GM10248 (cell line): ENCODE data around the gene XRCC5.

Source experiments
- CTCF ChIA-PET: fragments of 300-600 bp; sonication (Branson Sonifier 250); formaldehyde crosslinking; extraction: SDS; loops from one replicate; lab custom pipeline; 2021; ENCODE audit warnings: antibody characterized with exemption; lab: Yijun Ruan, JAX
- POLR2A ChIA-PET: fragments of 350-650 bp; sonication (Branson Sonifier 250); formaldehyde crosslinking; extraction: SDS; loops from one replicate; lab custom pipeline; 2020; ENCODE audit warnings: antibody characterized with exemption; lab: Yijun Ruan, JAX
- DNase-seq: peaks from one replicate; pipeline ENCODE4 v3.0.0; 2012; ENCODE audit errors: extremely low spot score
- TF ChIP-seq, protein P1 (sequence below): IDR thresholded peaks from 2 replicates; pipeline ENCODE4 v1.5.1; 2012; ENCODE audit warnings: mild to moderate bottlenecking, low read depth; ENCODE audit errors: extremely low read depth, missing control alignments, control extremely low read depth

Gene XRCC5

DNA sequence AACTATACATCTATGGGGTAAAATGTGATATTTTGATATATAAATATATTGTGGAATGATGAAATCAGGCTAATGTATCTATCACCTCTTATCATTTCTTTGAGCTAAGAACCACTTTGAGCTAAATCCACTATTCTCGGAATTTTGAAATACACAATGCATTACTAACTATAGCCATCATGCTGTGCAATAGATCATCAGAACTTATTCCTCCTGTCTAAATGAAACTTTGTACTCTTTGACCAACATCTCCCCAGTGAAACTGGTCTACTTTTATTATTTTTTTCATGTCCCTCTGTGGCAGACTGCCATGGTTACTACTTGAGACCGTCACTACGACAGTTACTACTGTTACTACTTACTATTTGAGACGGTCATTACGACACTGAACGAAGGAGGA is 39.0 kb upstream of the XRCC5 start:
- ChIA-PET POLR2A (interaction anchor here (0.5 kb wide), 1 partner anchor 86 kb away, joined by 5 read pairs; no protein-coding TSS in a partner anchor), CTCF (interaction anchor here (0.8 to 1.6 kb wide), 6 partner anchors 11 to 44 kb away, joined by 3 to 7 read pairs (median 4); no protein-coding TSS in a partner anchor)
- DNase-seq: no peak
- TF ChIP-seq, protein P1, sequence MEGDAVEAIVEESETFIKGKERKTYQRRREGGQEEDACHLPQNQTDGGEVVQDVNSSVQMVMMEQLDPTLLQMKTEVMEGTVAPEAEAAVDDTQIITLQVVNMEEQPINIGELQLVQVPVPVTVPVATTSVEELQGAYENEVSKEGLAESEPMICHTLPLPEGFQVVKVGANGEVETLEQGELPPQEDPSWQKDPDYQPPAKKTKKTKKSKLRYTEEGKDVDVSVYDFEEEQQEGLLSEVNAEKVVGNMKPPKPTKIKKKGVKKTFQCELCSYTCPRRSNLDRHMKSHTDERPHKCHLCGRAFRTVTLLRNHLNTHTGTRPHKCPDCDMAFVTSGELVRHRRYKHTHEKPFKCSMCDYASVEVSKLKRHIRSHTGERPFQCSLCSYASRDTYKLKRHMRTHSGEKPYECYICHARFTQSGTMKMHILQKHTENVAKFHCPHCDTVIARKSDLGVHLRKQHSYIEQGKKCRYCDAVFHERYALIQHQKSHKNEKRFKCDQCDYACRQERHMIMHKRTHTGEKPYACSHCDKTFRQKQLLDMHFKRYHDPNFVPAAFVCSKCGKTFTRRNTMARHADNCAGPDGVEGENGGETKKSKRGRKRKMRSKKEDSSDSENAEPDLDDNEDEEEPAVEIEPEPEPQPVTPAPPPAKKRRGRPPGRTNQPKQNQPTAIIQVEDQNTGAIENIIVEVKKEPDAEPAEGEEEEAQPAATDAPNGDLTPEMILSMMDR: no peak

DNA sequence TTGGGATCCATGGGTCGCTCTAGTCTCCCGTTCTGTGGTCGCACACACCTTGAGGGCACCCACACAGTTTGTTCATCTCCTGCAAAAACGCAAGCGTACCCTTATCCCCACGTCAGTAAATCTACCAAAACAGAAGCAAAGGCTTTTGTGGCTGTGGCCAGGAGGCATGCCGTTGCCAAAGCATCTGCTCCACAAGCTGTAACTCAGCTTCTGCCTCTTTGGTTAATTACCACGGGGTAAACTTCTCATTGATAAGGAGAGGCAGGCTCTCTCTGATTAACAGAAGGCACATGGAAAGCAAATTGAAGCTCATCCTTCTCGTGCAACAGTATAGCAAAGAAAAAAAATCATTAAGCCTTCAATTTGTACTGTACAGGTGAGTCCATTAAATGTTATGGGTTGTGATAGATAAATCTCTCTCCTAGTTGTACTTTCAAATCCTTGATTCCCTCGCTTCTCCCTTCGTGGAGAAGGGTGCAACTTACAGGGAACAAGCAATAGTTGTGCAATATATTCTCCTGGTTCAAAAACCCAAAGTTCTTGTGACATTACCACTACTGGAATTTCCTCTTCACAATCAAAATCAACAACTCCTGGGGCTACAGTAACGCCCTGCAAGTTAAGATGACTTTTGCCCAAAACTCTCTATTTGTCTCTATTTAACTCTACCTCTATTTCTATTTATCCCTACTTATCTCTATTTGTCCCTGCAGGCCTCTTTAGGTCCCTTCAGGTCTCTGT is 37.9 kb upstream of the XRCC5 start:
- DNase-seq: no peak
- CTCF ChIA-PET: interaction anchor here (0.9 to 1.6 kb wide), 5 partner anchors 12 to 43 kb away, joined by 3 to 7 read pairs (median 4); no protein-coding TSS in a partner anchor
- POLR2A ChIA-PET: no interaction called here
- TF ChIP-seq, protein P1: no peak

DNA sequence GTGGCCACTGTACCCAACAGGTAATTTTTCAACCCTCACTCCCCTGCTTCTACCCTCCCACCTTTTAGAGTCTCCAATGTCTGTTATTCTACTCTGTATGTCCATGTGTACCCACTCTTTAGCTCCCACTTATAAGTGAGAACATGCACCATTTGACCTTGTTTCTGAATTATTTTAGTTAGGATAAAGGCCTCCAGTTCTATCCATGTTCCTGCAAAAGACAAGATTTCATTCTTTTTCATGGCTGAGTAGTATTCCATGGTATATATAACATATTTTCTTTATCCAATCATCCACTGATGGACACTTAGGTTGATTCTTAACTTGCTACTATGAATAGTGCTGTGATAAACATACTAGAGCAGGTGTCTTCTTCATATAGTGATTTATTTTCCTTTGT is 36.7 kb upstream of the XRCC5 start:
- CTCF ChIA-PET: interaction anchor here (1.0 kb wide), 1 partner anchor 14 kb away, joined by 3 read pairs; no protein-coding TSS in a partner anchor
- TF ChIP-seq, protein P1: no peak
- no peak for DNase-seq
- POLR2A ChIA-PET: no interaction called here

DNA sequence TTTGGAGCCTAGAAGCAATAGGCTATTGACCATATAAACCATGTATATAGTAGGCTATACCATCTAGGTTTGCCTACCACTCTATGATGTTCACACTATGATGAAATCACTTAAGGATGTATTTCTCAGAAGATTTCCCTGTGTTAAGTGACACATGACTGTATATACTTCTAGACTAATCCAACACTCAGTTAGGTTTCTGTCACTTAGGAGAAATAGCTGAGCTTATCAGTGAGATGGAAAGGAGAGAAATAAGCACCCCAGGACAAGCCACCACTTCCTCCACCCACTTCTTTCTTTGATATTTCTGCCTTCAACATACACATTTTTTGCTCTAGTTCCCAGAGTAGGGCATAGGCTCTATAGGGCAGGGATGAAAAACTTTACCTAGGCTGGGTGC is 35.4 kb upstream of the XRCC5 start:
- CTCF ChIA-PET: interaction anchor here (0.9 to 1.7 kb wide), 3 partner anchors 16 to 41 kb away, joined by 3 to 4 read pairs (median 4); no protein-coding TSS in a partner anchor
- no peak for DNase-seq
- TF ChIP-seq, protein P1: no peak
- POLR2A ChIA-PET: no interaction called here

DNA sequence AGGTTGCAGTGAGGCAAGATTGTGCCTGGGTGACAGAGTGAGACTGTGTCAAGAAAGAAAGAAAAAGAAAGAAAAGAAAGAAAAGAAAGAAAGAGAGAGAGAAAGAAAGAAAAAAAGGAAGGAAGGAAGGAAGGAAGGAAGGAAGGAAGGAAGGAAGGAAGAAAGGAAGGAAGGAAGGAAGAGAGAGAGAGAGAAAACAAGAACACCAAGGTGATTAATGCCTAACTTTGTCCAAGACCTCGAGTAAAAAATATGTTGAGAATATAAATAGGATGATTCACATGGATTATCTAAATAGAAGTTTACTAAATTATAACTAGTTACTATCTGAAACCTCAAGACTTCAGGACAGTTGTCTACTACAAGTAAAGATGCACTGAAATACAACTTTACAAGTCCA is 34.8 kb upstream of the XRCC5 start:
- ChIA-PET CTCF (interaction anchor here (1.6 to 1.7 kb wide), 2 partner anchors 17 to 41 kb away, joined by 4 read pairs; no protein-coding TSS in a partner anchor), POLR2A (no interaction called here)
- DNase-seq: no peak
- TF ChIP-seq, protein P1: no peak

DNA sequence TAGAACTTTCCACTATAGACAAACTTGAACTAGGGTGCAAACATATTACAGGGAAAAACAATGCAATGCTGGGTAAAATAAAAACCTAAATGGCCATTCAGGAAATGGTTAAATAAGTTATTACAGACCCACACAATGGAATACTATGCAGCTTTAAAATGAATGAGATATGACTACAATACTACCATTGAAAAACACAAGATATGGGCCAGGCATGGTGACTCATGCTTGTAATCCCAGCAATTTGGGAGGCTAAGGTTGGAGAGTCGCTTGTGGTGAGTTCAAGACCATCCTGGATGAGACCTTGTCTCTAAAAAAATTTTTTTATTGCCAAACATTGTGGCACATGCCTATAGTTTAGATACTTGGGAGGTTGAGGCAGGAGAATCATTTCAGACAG is 34.4 kb upstream of the XRCC5 start:
- CTCF ChIA-PET: interaction anchor here (1.0 to 1.7 kb wide), 2 partner anchors 17 to 19 kb away, joined by 4 to 5 read pairs; no protein-coding TSS in a partner anchor
- POLR2A ChIA-PET: no interaction called here
- TF ChIP-seq, protein P1: no peak
- DNase-seq: no peak
